Activated naive CD8-positive, alpha-beta T cell (primary cell): ENCODE measurements around the gene HNRNPA2B1.
"Not testable (repeated sequence)": the region's sequence is repeated elsewhere in the genome, so short reads cannot be mapped to it uniquely, and the experiment has no call there.

Experiments
- H3K27ac Mint-ChIP-seq: one replicate; pipeline ENCODE4 v1.8.0; 2021; ENCODE audit warnings: mixed read lengths
- H3K27me3 Mint-ChIP-seq: one replicate; pipeline ENCODE4 v1.8.0; 2021; ENCODE audit warnings: mixed read lengths
- H3K36me3 Mint-ChIP-seq: one replicate; pipeline ENCODE4 v1.8.0; 2021; ENCODE audit warnings: mixed read lengths
- H3K4me1 Mint-ChIP-seq: one replicate; pipeline ENCODE4 v1.8.0; 2021; ENCODE audit warnings: low read depth, mixed read lengths
- H3K4me3 Mint-ChIP-seq: one replicate; pipeline ENCODE4 v1.8.0; 2021; ENCODE audit warnings: mild to moderate bottlenecking, mixed read lengths
- H3K9me3 Mint-ChIP-seq: one replicate; pipeline ENCODE4 v1.8.0; 2021; ENCODE audit warnings: low read depth, mixed read lengths

Gene HNRNPA2B1

GRCh38 chr7:26202019-26202990, 1.8 kb upstream of the HNRNPA2B1 start:
- Mint-ChIP-seq H3K4me1 (peaks cover 44% of the 10 kb centered on the region), H3K9me3 (no peaks in the 10 kb centered on the region), H3K27ac (peak overlapping the region; percentile 94), H3K4me3 (peak overlapping the region; percentile 91), H3K27me3 (no peaks in the 10 kb centered on the region), H3K36me3 (peaks cover 36% of the 10 kb centered on the region)

GRCh38 chr7:26201247-26202018, 887 bp upstream of the HNRNPA2B1 start, which contains the start of gene CBX3:
CBX3 (plus strand) TSS chr7:26201745; CDS start chr7:26202999, 1,254 bp downstream.
- Mint-ChIP-seq H3K9me3 (no peaks in the 10 kb centered on the region), H3K27me3 (no peaks in the 10 kb centered on the region), H3K27ac (peak within 1 kb of the TSS; percentile 100), H3K4me1 (peaks cover 44% of the 10 kb centered on the region), H3K36me3 (peaks cover 41% of the 10 kb centered on the region), H3K4me3 (peak within 1 kb of the TSS; percentile 99)

GRCh38 chr7:26200038-26200443, 505 bp downstream of the HNRNPA2B1 start:
- H3K27me3 Mint-ChIP-seq = no peaks in the 10 kb centered on the region
- no peaks in the 10 kb centered on the region for H3K9me3 Mint-ChIP-seq
- H3K36me3 Mint-ChIP-seq = peaks cover 48% of the 10 kb centered on the region
- peaks cover 47% of the 10 kb centered on the region for H3K4me1 Mint-ChIP-seq
- H3K4me3 Mint-ChIP-seq = peak overlapping the region; percentile 99
- H3K27ac Mint-ChIP-seq = peak overlapping the region; percentile 100

GRCh38 chr7:26199301-26200037, 1.1 kb downstream of the HNRNPA2B1 start:
- H3K9me3 Mint-ChIP-seq = no peaks in the 10 kb centered on the region
- peaks cover 47% of the 10 kb centered on the region for H3K36me3 Mint-ChIP-seq
- peaks cover 45% of the 10 kb centered on the region for H3K4me1 Mint-ChIP-seq
- H3K27me3 Mint-ChIP-seq = no peaks in the 10 kb centered on the region
- H3K27ac Mint-ChIP-seq = peak overlapping the region; percentile 100
- peak overlapping the region; percentile 99 for H3K4me3 Mint-ChIP-seq

GRCh38 chr7:26198781-26199169, 1.8 kb downstream of the HNRNPA2B1 start:
- Mint-ChIP-seq H3K4me3 (peak overlapping the region; percentile 99), H3K27ac (peak overlapping the region; percentile 100), H3K9me3 (no peaks in the 10 kb centered on the region), H3K36me3 (peaks cover 50% of the 10 kb centered on the region), H3K4me1 (peaks cover 45% of the 10 kb centered on the region), H3K27me3 (no peaks in the 10 kb centered on the region)

- Mint-ChIP-seq H3K27me3 (no peaks in the 10 kb centered on the region), H3K4me3 (peak overlapping the region; percentile 99), H3K36me3 (peaks cover 50% of the 10 kb centered on the region), H3K27ac (peak overlapping the region; percentile 100), H3K4me1 (peaks cover 46% of the 10 kb centered on the region), H3K9me3 (no peaks in the 10 kb centered on the region)
Observed at GRCh38 chr7:26198133-26198780, 2.3 kb downstream of the HNRNPA2B1 start.

GRCh38 chr7:26197153-26198115, 3.1 kb downstream of the HNRNPA2B1 start:
- Mint-ChIP-seq H3K9me3 (no peaks in the 10 kb centered on the region), H3K4me3 (peak overlapping the region; percentile 99), H3K27me3 (no peaks in the 10 kb centered on the region), H3K27ac (peak overlapping the region; percentile 100), H3K4me1 (peaks cover 49% of the 10 kb centered on the region), H3K36me3 (peaks cover 48% of the 10 kb centered on the region)

- H3K4me1 Mint-ChIP-seq = peaks cover 61% of the 10 kb centered on the region
- H3K27me3 Mint-ChIP-seq = no peaks in the 10 kb centered on the region
- peak overlapping the region; percentile 99 for H3K4me3 Mint-ChIP-seq
- no peaks in the 10 kb centered on the region for H3K9me3 Mint-ChIP-seq
- peak overlapping the region; percentile 93 for H3K27ac Mint-ChIP-seq
- peaks cover 51% of the 10 kb centered on the region for H3K36me3 Mint-ChIP-seq
Observed at GRCh38 chr7:26195867-26196657, 4.5 kb downstream of the HNRNPA2B1 start.

- H3K4me3 Mint-ChIP-seq = peak overlapping the region; percentile 99
- H3K4me1 Mint-ChIP-seq = peaks cover 69% of the 10 kb centered on the region
- H3K27me3 Mint-ChIP-seq = no peaks in the 10 kb centered on the region
- H3K27ac Mint-ChIP-seq = peak overlapping the region; percentile 92
- peaks cover 55% of the 10 kb centered on the region for H3K36me3 Mint-ChIP-seq
- H3K9me3 Mint-ChIP-seq = no peaks in the 10 kb centered on the region
Observed at GRCh38 chr7:26195182-26195581, 5.4 kb downstream of the HNRNPA2B1 start.

GRCh38 chr7:26194764-26195163, 5.8 kb downstream of the HNRNPA2B1 start:
- H3K27me3 Mint-ChIP-seq, H3K9me3 Mint-ChIP-seq: not testable (repeated sequence)
- peaks cover 55% of the 10 kb centered on the region for H3K36me3 Mint-ChIP-seq
- H3K4me1 Mint-ChIP-seq = peaks cover 72% of the 10 kb centered on the region
- H3K27ac Mint-ChIP-seq = peak overlapping the region; percentile 92
- H3K4me3 Mint-ChIP-seq = peak overlapping the region; percentile 99

- peak overlapping the region; percentile 99 for H3K4me3 Mint-ChIP-seq
- H3K27me3 Mint-ChIP-seq = no peaks in the 10 kb centered on the region
- no peaks in the 10 kb centered on the region for H3K9me3 Mint-ChIP-seq
- H3K27ac Mint-ChIP-seq = peak overlapping the region; percentile 92
- peaks cover 52% of the 10 kb centered on the region for H3K36me3 Mint-ChIP-seq
- peaks cover 83% of the 10 kb centered on the region for H3K4me1 Mint-ChIP-seq
Observed at GRCh38 chr7:26193432-26194207, 6.9 kb downstream of the HNRNPA2B1 start.

GRCh38 chr7:26192485-26193087, 8.0 kb downstream of the HNRNPA2B1 start:
- Mint-ChIP-seq H3K36me3 (peaks cover 49% of the 10 kb centered on the region), H3K4me3 (peak overlapping the region; percentile 99), H3K27ac (peak overlapping the region; percentile 92), H3K4me1 (peaks cover 92% of the 10 kb centered on the region), H3K9me3 (no peaks in the 10 kb centered on the region), H3K27me3 (no peaks in the 10 kb centered on the region)
